Stimulated activated naive CD8-positive, alpha-beta T cell treated with anti-CD3 and anti-CD28 coated beads, Interleukin-15, Interleukin-2, amounts not matched to agents 100 ng/mL and 50 ng/mL, for 24 hours (primary cell): Measurements from ENCODE around the gene ZNF277.

Experiments
- H3K27ac Mint-ChIP-seq: one replicate; pipeline ENCODE4 v1.8.0; 2021; ENCODE audit warnings: mild to moderate bottlenecking, mixed read lengths
- H3K27me3 Mint-ChIP-seq: one replicate; pipeline ENCODE4 v1.8.0; 2021; ENCODE audit warnings: mixed read lengths
- H3K36me3 Mint-ChIP-seq: one replicate; pipeline ENCODE4 v1.8.0; 2021; ENCODE audit warnings: low read depth, mixed read lengths
- H3K4me1 Mint-ChIP-seq: one replicate; pipeline ENCODE4 v1.8.0; 2021; ENCODE audit warnings: low read depth, mixed read lengths
- H3K4me3 Mint-ChIP-seq: one replicate; pipeline ENCODE4 v1.8.0; 2021; ENCODE audit warnings: mild to moderate bottlenecking, mixed read lengths
- H3K9me3 Mint-ChIP-seq: one replicate; pipeline ENCODE4 v1.8.0; 2021; ENCODE audit warnings: mixed read lengths

ZNF277 gene

DNA sequence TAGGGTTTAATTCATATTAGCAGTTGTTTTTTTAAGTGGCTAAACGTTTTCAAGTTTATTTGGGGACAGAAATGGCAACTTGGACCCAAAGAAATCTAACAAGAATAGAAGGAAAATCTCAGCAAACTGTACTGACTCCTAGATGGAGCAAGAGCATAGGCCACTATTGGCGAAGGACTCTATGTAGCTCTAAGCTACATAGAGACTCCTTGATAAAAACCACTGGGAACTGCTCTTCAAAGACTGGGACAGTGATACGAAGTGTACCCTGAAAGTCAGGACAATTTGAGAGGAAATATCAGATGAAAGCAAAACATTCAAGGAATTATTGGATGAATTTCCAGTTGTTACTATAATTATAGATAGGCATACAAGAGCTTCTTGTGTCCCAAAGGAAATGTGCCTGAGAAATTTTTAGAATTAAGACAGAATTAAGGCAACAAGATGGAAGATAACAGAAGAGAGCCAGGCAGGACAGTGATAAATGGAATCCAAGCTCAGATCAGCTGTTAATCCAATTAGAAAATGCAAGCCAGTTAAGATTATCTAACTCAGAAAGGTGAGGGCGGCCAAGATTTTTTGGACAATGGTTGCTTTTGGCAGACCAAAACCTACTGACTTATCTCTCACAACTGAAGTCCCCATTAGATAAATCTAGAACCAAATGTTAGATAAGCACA lies 140.0 kb downstream of the ZNF277 start:
- Mint-ChIP-seq H3K27me3 (no peaks in the 10 kb centered on the region), H3K9me3 (peaks cover 30% of the 10 kb centered on the region), H3K4me1 (peaks cover 3% of the 10 kb centered on the region), H3K36me3 (peaks cover 45% of the 10 kb centered on the region), H3K4me3 (no peak overlapping the region), H3K27ac (no peak overlapping the region)

DNA sequence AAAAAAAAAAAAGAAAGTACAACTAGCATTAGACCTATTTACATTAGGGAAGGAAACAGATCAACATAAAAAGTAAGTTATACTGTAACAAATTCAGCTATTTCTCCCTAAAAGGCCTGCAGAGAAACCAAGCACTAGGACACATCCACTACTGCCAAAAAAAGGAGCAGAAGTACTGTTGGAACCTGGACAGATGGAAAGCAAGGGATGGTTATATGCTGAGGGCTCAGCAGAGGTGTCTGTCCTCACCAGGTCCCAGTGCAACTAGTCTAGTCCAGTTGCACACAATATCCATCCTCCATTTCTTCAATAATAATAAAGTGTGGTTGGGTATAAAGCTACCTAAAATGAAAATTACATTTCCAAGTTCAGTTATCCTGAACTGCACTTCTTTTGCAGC lies 140.6 kb downstream of the ZNF277 start:
- Mint-ChIP-seq H3K27ac (no peak overlapping the region), H3K4me1 (peaks cover 3% of the 10 kb centered on the region), H3K4me3 (no peak overlapping the region), H3K27me3 (no peaks in the 10 kb centered on the region), H3K9me3 (peaks cover 33% of the 10 kb centered on the region), H3K36me3 (peaks cover 40% of the 10 kb centered on the region)

DNA sequence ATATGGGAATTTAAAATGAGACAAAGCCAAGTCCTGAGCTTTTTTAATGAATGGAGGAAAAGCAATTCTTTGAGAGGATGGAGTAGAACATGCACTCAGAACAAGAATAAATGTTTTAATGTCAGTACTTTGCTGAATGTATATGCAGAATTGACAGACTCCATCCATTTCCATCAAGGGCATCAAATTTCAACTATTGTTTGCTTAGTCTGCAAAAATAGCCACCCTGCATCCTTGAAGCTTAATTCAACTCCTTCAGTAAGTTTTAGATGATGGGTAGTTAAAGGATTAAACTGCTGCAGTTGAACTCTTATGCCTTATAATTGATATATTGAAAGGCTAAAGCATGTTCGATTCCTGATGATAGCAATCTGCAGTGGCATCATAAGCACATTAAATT lies 144.1 kb downstream of the ZNF277 start:
- no peak overlapping the region for H3K4me3 Mint-ChIP-seq
- peaks cover 15% of the 10 kb centered on the region for H3K36me3 Mint-ChIP-seq
- H3K4me1 Mint-ChIP-seq, result peaks cover 3% of the 10 kb centered on the region
- peaks cover 32% of the 10 kb centered on the region for H3K9me3 Mint-ChIP-seq
- no peak overlapping the region for H3K27ac Mint-ChIP-seq
- H3K27me3 Mint-ChIP-seq, result peaks cover 11% of the 10 kb centered on the region

DNA sequence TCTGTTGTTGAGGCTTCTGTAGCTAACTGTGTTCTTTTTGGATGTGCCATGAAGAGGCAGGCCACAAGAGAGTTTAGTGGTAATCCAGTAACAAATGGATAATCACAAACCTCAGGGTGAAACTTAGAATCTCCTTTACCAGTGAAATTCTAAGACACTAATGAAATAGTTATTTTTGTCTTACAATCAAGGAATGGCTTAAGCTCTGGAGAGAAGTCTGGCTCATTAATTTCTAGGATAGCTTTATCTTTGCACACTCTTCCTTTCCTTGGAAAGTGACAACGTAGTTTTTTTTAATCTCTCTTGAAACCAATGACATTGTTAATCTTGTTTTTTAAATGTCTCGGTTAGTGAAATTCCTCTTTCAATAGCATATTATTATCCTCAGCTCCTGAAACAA lies 150.1 kb downstream of the ZNF277 start:
- Mint-ChIP-seq H3K4me3 (no peak overlapping the region), H3K4me1 (no peaks in the 10 kb centered on the region), H3K27ac (no peak overlapping the region), H3K9me3 (peaks cover 10% of the 10 kb centered on the region), H3K27me3 (peaks cover 23% of the 10 kb centered on the region), H3K36me3 (no peaks in the 10 kb centered on the region)

DNA sequence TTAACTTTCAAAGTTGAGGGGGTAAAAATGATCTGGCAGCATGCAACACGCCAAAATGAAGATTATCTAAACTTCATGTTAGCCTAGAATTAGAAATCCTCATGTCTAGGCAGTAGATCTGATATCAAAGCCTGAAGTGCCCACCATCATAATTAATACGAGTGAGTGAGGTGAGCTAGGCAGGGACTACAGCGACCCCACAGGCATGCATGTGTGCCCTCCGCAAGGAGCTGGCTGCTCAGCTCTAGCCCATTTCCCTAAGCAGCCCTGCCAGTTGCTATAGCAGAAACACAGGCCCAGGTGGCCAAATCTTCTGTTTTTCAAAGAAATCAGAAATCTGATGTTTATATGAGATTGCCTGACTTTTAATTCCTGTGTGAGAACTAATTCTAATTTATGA lies 150.6 kb downstream of the ZNF277 start:
- H3K4me3 Mint-ChIP-seq, result no peak overlapping the region
- no peak overlapping the region for H3K27ac Mint-ChIP-seq
- H3K27me3 Mint-ChIP-seq, result peaks cover 23% of the 10 kb centered on the region
- H3K36me3 Mint-ChIP-seq, result no peaks in the 10 kb centered on the region
- peaks cover 7% of the 10 kb centered on the region for H3K9me3 Mint-ChIP-seq
- no peaks in the 10 kb centered on the region for H3K4me1 Mint-ChIP-seq

DNA sequence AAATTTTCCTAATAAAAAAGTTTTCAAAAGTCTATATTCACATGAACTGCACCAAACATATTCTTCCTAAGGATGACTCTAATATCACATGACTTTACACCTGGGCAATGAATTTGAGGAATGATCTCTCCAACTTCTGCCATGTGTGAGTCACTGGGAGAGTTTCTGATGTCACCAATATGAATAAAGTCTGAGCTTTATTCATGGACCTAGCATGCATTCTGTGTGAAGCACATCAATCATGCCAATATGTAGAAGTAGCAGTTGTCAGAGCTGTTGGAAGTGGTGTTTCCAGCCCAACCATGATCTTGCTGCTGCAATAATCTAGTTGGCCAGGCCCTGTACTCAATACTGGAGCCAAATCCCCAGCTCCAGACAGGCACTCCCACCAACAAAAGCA lies 152.0 kb downstream of the ZNF277 start:
- Mint-ChIP-seq H3K27me3 (peaks cover 23% of the 10 kb centered on the region), H3K27ac (no peak overlapping the region), H3K4me1 (no peaks in the 10 kb centered on the region), H3K9me3 (no peaks in the 10 kb centered on the region), H3K36me3 (no peaks in the 10 kb centered on the region), H3K4me3 (no peak overlapping the region)

DNA sequence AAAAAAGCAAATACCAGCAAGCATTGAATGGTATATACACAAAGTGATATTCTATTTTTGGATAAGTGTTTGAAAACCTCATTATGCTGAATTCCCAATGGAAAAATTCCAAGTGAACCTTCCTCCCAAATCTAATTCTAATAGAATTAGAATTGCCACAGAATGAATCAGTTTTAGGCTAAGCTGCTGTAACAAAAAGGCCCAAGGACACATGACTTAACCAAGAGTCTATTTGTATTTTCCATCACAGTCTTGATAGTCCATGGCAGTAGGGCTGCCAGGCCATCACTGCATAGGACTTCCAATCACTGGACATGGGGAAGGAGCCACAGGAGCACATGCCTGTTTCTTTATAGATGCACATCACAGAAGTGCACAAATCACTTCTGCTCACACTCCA lies 152.6 kb downstream of the ZNF277 start:
- H3K4me1 Mint-ChIP-seq, result no peaks in the 10 kb centered on the region
- no peaks in the 10 kb centered on the region for H3K9me3 Mint-ChIP-seq
- peaks cover 23% of the 10 kb centered on the region for H3K27me3 Mint-ChIP-seq
- H3K36me3 Mint-ChIP-seq, result no peaks in the 10 kb centered on the region
- no peak overlapping the region for H3K4me3 Mint-ChIP-seq
- no peak overlapping the region for H3K27ac Mint-ChIP-seq

DNA sequence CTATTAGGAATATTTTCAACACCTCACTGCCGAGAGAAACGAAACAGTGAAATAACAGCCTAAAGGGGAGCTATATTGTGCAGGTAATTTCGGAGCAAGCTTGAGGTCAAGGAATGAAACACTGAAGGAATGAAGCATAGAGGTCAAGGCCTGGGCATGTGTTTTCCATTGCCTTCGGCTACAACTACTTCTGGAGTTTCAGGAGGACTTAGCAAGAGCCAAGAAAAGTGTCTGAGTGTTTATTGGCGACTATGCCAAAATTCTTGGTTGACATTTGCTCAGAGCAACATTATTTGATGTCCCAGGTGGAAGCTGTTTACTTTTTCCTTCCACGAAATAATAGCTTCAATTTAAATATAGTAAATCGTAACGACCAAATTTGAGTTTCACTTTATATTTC lies 154.2 kb downstream of the ZNF277 start:
- H3K4me1 Mint-ChIP-seq, result no peaks in the 10 kb centered on the region
- H3K9me3 Mint-ChIP-seq, result no peaks in the 10 kb centered on the region
- H3K27me3 Mint-ChIP-seq, result peaks cover 11% of the 10 kb centered on the region
- no peak overlapping the region for H3K4me3 Mint-ChIP-seq
- H3K27ac Mint-ChIP-seq, result no peak overlapping the region
- no peaks in the 10 kb centered on the region for H3K36me3 Mint-ChIP-seq

DNA sequence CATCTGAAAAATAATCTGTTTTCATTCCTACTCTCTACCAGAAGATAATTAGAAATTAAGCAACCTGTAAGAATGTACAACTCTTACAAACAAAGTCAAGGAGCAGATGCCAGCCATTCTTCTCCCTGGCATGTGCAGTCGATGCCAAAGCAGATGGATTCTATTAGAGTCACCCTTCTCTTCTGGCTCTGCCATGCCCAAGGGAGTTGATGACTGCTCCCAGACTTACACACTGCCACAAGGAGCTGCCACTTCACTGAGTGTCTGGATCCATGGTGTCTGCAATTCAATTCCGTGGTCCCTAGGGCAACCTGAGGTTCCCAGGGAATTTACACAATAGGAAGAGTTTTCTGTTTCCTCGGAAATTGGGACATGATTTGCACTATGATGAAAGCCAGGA lies 154.7 kb downstream of the ZNF277 start:
- no peaks in the 10 kb centered on the region for H3K9me3 Mint-ChIP-seq
- no peaks in the 10 kb centered on the region for H3K36me3 Mint-ChIP-seq
- H3K27me3 Mint-ChIP-seq, result peaks cover 11% of the 10 kb centered on the region
- H3K4me3 Mint-ChIP-seq, result no peak overlapping the region
- no peak overlapping the region for H3K27ac Mint-ChIP-seq
- H3K4me1 Mint-ChIP-seq, result no peaks in the 10 kb centered on the region

DNA sequence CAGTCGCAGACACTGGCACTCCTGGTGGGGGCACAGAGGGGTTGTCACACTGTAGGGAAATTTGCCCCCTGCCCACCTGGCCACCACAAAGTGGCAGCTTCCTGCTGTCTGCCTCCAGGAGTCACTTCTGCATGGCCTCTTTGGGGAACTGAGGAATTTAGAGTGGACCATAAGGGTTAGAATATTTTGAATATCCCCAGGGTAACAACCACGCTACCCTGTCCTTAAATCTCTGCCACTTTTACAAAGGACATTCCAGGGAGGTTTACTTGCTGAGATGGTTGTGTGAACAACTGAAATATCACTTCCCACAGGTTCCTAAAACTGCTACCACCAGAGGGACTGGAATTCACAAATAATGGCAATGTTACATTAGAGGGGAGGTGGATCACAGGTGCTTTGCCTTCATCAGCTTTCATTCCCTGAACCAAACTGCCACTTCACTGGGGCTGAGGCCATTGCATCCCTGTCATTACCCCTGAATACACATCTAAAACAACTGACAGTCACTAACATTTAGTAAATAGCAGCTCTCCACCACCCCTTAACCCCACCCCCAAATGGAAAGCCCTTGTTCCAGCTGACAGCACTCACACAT lies 155.7 kb downstream of the ZNF277 start:
- Mint-ChIP-seq H3K9me3 (no peaks in the 10 kb centered on the region), H3K27ac (no peak overlapping the region), H3K4me1 (no peaks in the 10 kb centered on the region), H3K27me3 (peaks cover 11% of the 10 kb centered on the region), H3K4me3 (no peak overlapping the region), H3K36me3 (no peaks in the 10 kb centered on the region)

DNA sequence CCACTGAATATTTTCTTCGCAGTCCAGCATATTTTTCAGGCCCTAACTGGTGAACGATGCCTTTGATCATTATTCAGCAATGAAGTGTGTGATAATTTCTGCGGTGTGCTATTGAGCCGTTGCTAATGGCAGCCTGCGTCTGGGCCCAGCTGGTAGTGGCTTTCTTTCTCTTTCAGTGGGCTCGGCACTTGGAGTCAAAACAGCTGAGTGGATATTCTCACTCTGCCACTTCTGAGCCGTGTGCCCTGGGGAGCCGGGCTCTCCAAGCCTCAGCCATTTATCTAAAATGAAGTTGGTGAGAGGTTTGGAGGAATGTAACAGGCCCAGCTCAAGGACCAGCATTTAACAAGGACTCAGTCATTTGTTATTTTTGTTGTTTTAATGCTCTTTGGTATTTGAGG lies 156.2 kb downstream of the ZNF277 start:
- Mint-ChIP-seq H3K36me3 (no peaks in the 10 kb centered on the region), H3K27ac (no peak overlapping the region), H3K4me3 (no peak overlapping the region), H3K4me1 (no peaks in the 10 kb centered on the region), H3K27me3 (peaks cover 11% of the 10 kb centered on the region), H3K9me3 (no peaks in the 10 kb centered on the region)

DNA sequence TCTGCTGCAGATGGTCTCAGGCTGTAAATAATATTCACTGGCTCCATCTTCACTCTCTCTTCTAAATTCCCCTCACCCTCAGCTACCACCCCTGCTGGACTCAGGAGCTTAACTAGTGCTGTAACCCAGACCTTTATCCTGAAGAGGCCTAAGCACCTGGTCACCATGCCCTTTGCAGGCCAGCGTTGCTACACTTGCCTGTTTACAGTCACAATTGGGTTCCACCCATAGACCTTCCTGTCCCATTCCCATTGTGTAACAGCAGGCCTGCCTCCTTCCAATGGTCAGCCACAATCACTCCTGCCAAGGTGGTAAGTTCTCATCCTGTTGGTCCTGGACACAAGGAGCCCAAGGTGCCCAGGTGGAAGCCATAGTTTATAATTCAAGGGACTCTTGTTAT lies 157.9 kb downstream of the ZNF277 start:
- H3K27me3 Mint-ChIP-seq, result peaks cover 4% of the 10 kb centered on the region
- no peak overlapping the region for H3K4me3 Mint-ChIP-seq
- no peaks in the 10 kb centered on the region for H3K4me1 Mint-ChIP-seq
- no peak overlapping the region for H3K27ac Mint-ChIP-seq
- no peaks in the 10 kb centered on the region for H3K36me3 Mint-ChIP-seq
- H3K9me3 Mint-ChIP-seq, result no peaks in the 10 kb centered on the region

DNA sequence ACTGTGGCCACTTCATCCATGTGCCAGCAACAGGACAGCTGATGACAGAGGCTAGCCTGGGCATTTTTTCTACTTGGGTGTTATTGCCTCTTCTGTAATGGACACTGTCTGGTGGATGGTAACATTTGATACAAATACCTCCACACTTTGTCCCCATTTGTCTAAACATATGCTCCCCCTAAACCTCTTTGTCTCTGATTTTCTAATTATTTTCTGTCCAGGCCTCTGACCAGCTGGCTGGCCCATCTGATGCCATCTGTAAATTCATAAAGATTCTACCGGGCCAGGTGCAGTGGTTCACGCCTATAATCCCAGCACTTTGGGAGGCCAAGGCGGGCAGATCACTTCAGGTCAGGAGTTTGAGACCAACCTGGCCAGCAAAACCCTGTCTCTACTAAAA lies 159.1 kb downstream of the ZNF277 start:
- Mint-ChIP-seq H3K27me3 (peaks cover 1% of the 10 kb centered on the region), H3K27ac (no peak overlapping the region), H3K4me1 (no peaks in the 10 kb centered on the region), H3K9me3 (no peaks in the 10 kb centered on the region), H3K4me3 (no peak overlapping the region), H3K36me3 (no peaks in the 10 kb centered on the region)

DNA sequence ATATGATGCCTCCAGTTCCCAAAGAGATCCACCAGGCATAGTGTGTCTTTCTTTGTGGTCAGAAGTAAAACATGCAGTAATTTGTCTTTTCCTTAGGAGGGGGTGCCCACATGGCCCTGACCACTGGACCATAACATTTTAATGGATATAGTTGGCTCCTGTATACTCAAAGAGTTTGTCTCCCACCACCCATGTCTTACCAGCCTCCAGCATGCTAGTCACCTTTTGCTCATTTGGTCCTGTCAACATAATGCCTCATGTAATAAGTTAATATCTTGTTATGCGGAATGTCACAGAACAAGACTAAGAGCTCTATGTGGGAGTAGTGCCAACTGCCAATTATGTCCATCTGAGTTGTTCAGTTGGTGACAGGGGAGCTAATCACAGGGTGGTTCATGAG lies 160.4 kb downstream of the ZNF277 start:
- H3K36me3 Mint-ChIP-seq, result no peaks in the 10 kb centered on the region
- no peaks in the 10 kb centered on the region for H3K4me1 Mint-ChIP-seq
- H3K4me3 Mint-ChIP-seq, result no peak overlapping the region
- H3K9me3 Mint-ChIP-seq, result no peaks in the 10 kb centered on the region
- H3K27me3 Mint-ChIP-seq, result no peaks in the 10 kb centered on the region
- H3K27ac Mint-ChIP-seq, result no peak overlapping the region

DNA sequence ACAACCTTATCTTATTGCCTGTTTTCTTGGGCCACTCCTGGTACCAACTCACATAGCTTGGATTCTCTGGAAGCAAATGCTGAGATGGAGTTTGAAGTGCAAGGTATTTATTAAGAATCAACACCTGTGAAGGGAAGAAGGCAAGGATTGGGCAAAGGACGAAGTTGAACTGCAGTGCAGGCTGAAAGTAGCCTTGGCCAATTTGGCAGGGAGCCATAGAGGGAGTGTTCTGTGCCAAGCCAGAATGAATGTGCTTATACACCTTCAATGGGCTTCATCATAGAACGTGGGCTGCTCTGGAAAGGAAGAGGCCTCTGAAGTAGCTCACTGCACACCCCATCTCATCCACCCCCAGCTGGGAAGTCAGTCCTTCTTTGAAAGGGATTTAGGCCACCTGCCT lies 163.9 kb downstream of the ZNF277 start:
- H3K4me3 Mint-ChIP-seq, result no peak overlapping the region
- H3K27ac Mint-ChIP-seq, result no peak overlapping the region
- no peaks in the 10 kb centered on the region for H3K36me3 Mint-ChIP-seq
- no peaks in the 10 kb centered on the region for H3K9me3 Mint-ChIP-seq
- H3K27me3 Mint-ChIP-seq, result no peaks in the 10 kb centered on the region
- H3K4me1 Mint-ChIP-seq, result no peaks in the 10 kb centered on the region

DNA sequence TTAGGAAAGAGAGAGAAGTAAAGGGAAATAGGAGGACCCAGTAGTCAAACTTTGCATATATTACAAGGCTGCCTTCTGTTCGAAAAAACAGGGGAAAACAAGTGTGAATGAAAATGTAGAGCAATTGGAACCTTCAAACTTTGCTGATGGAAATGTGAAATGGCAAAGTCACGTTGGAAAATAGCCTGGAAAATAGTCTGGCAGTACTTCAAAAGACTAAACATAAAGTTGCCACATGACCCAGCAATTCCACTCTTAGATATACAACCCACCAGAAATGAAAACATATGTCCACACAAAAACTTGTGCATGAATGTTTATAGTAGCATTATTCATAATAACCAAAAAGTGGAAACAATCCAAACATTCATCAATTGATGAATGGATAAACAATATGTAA lies 165.2 kb downstream of the ZNF277 start:
- Mint-ChIP-seq H3K9me3 (no peaks in the 10 kb centered on the region), H3K27me3 (no peaks in the 10 kb centered on the region), H3K4me1 (no peaks in the 10 kb centered on the region), H3K36me3 (no peaks in the 10 kb centered on the region), H3K4me3 (no peak overlapping the region), H3K27ac (no peak overlapping the region)
